HG02852 (cell line): Measurements from ENCODE around the gene EMX2.
"Not testable (repeated sequence)": the region's sequence is repeated elsewhere in the genome, so short reads cannot be mapped to it uniquely, and the experiment has no call there.

ENCODE experiments used
- ATAC-seq: cut with Tn5 transposase; IDR thresholded peaks from one replicate; pipeline ENCODE4 v1.9.1; 2021; ENCODE audit warnings: mild to moderate bottlenecking, moderate library complexity; ENCODE audit not compliant: unreplicated experiment

EMX2 gene

GRCh38 chr10:117542706-117543224 is at the start of gene EMX2:
EMX2 (plus strand) TSS chr10:117542746; CDS start chr10:117543268, 522 bp downstream.
- no peak for ATAC-seq

- ATAC-seq, result no peak
Measured at GRCh38 chr10:117496031-117496430, 46.5 kb upstream of the EMX2 start.

GRCh38 chr10:117496616-117497028 is 45.9 kb upstream of the EMX2 start:
- ATAC-seq, result peak; percentile 83

GRCh38 chr10:117497736-117498135 is 44.8 kb upstream of the EMX2 start:
- ATAC-seq, result no peak

- ATAC-seq, result no peak
Measured at GRCh38 chr10:117499248-117500105, 43.1 kb upstream of the EMX2 start.

GRCh38 chr10:117500456-117500855 is 42.1 kb upstream of the EMX2 start:
- ATAC-seq, result no peak

GRCh38 chr10:117501460-117502035 is 41.0 kb upstream of the EMX2 start:
- no peak for ATAC-seq

- ATAC-seq, result no peak
Measured at GRCh38 chr10:117502421-117503243, 39.9 kb upstream of the EMX2 start.

GRCh38 chr10:117503244-117504205 is 39.0 kb upstream of the EMX2 start:
- no peak for ATAC-seq

- no peak for ATAC-seq
Measured at GRCh38 chr10:117504562-117504961, 38.0 kb upstream of the EMX2 start.

GRCh38 chr10:117507081-117507480 is 35.5 kb upstream of the EMX2 start:
- ATAC-seq, result not testable (repeated sequence)

GRCh38 chr10:117509573-117509972 is 33.0 kb upstream of the EMX2 start:
- ATAC-seq, result no peak

GRCh38 chr10:117511601-117512390 is 30.8 kb upstream of the EMX2 start:
- no peak for ATAC-seq

GRCh38 chr10:117514971-117515370 is 27.6 kb upstream of the EMX2 start:
- no peak for ATAC-seq

GRCh38 chr10:117516681-117517080 is 25.9 kb upstream of the EMX2 start:
- no peak for ATAC-seq

GRCh38 chr10:117518246-117518645 is 24.3 kb upstream of the EMX2 start:
- no peak for ATAC-seq

GRCh38 chr10:117519286-117519685 is 23.3 kb upstream of the EMX2 start:
- ATAC-seq, result no peak

- no peak for ATAC-seq
Measured at GRCh38 chr10:117519879-117520278, 22.7 kb upstream of the EMX2 start.

GRCh38 chr10:117530791-117531190 is 11.8 kb upstream of the EMX2 start:
- no peak for ATAC-seq
